Lower lobe of right lung (tissue), 2 donors: ENCODE measurements around the gene GAS7. TPM values are rescaled to one million over a fixed set of nuclear protein-coding genes. Genes with fewer than 3 reads are reported as not detected.
A peak's percentile ranks its signal among the peaks of the same experiment; 100 is the strongest.

Experiments used
- ATAC-seq, 2 donors: fragments of 200-7000 bp; cut with Tn5 transposase; one replicate each; pipeline ENCODE4 v1.9.1; 2020 to 2022; ENCODE audit warnings: mild to moderate bottlenecking in 2 of 2, moderate library complexity in 2 of 2
- DNase-seq: peaks from one replicate; pipeline ENCODE4 v3.0.0-alpha.2; 2020
- H3K27ac ChIP-seq: fragments of 200-600 bp; one replicate; pipeline ENCODE4 v1.8.0; 2022
- H3K27me3 ChIP-seq: fragments of 200-600 bp; one replicate; pipeline ENCODE4 v1.8.0; 2022; ENCODE audit warnings: low read depth
- H3K36me3 ChIP-seq: fragments of 200-600 bp; one replicate; pipeline ENCODE4 v1.8.0; 2022; ENCODE audit warnings: mild to moderate bottlenecking
- H3K4me1 ChIP-seq: fragments of 200-600 bp; one replicate; pipeline ENCODE4 v1.8.0; 2022
- H3K4me3 ChIP-seq: fragments of 200-600 bp; one replicate; pipeline ENCODE4 v1.8.0; 2022; ENCODE audit warnings: mild to moderate bottlenecking
- H3K9me3 ChIP-seq: fragments of 200-600 bp; one replicate; pipeline ENCODE4 v1.8.0; 2022
- intact Hi-C: fragments of 100-400 bp; cut with DNase I; formaldehyde crosslinking; loops from one replicate; pipeline ENCODE4 v1.11.0; 2022
- total RNA-seq: library from RNA; stranded (reverse); fragmentation: NEBNext Ultra II Directional; extraction: Animal tissue kit (Norgen Biotek cat#: 25700); gene quantifications from one replicate; pipeline ENCODE4 v1.2.1, GENCODE V29; 2021
- TF ChIP-seq, protein P1 (sequence below): fragments of 200-600 bp; IDR thresholded peaks from one replicate; pipeline ENCODE4 v1.8.0; 2022; ENCODE audit warnings: antibody characterized with exemption, mild to moderate bottlenecking
- donor health status: DM: no; HTN: yes; CAD: no; lungs with severe emphysema.

Gene GAS7
- total RNA-seq, 1 donor from 2014 or later, result 54.1 TPM

DNA sequence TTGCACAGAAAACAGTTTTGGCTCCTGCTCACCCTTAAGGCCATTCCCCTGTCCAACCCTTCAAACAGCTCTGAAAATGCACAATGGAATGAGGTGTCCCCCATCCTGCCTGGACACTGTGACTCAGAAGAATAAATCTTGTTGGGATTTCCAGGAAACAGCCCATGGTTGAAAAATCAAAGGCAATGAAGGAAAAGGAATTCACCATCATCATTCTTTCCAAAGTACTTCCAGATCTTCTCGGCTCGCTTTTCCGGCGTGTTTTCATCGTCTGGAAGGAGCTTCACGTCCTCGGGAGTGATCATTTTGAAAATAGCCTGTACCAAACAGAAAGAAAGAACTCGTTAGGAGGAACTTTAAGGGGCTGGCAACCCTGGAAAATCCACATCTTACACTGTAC, 297.6 kb downstream of the GAS7 start:
- DNase-seq (no peak), ATAC-seq (no peak)

DNA sequence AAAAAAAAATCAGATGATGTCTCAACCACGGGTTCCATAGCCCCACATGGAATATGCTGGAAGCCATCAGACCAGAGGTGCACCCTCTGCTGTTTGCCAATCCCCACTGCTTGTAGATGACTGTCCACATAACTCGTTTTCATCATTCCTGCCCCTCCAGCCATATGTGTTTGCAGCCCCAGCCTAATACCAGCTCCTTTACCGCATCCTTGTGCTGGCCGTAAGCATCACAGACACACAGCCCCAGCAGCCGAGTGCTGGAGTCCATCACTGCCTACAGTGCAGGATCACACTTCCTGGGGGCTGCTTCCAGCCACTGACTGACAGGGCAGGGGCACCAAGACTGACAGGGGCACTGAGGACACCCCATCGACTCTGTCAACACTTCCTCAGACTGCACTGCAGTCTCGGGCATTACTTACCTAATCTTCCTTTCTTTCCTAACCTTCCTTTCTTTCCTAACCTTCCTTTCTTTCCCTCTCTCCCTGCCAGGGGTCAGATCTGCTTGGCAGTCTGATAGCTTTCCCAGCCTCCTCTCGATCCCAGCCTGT, 298.3 kb downstream of the GAS7 start:
- Histone ChIP-seq H3K27me3 (peaks cover 3% of the 10 kb centered on the region), H3K36me3 (no peaks in the 10 kb centered on the region), H3K4me3 (no peak overlapping the region), H3K4me1 (peaks cover 6% of the 10 kb centered on the region), H3K27ac (peak overlapping the region; percentile 53), H3K9me3 (no peaks in the 10 kb centered on the region)
- no peak for ATAC-seq
- TF ChIP-seq, protein P1, sequence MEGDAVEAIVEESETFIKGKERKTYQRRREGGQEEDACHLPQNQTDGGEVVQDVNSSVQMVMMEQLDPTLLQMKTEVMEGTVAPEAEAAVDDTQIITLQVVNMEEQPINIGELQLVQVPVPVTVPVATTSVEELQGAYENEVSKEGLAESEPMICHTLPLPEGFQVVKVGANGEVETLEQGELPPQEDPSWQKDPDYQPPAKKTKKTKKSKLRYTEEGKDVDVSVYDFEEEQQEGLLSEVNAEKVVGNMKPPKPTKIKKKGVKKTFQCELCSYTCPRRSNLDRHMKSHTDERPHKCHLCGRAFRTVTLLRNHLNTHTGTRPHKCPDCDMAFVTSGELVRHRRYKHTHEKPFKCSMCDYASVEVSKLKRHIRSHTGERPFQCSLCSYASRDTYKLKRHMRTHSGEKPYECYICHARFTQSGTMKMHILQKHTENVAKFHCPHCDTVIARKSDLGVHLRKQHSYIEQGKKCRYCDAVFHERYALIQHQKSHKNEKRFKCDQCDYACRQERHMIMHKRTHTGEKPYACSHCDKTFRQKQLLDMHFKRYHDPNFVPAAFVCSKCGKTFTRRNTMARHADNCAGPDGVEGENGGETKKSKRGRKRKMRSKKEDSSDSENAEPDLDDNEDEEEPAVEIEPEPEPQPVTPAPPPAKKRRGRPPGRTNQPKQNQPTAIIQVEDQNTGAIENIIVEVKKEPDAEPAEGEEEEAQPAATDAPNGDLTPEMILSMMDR, result no peak
- no peak for DNase-seq
- intact Hi-C loops, result no loop called here

More for the DNA sequence above, 297.6 kb downstream of the GAS7 start:
- Histone ChIP-seq H3K36me3 (no peaks in the 10 kb centered on the region), H3K27me3 (peaks cover 5% of the 10 kb centered on the region), H3K4me1 (peaks cover 6% of the 10 kb centered on the region), H3K27ac (no peak overlapping the region), H3K4me3 (no peak overlapping the region), H3K9me3 (no peaks in the 10 kb centered on the region)
- TF ChIP-seq, protein P1, result no peak
- intact Hi-C loops, result no loop called here

DNA sequence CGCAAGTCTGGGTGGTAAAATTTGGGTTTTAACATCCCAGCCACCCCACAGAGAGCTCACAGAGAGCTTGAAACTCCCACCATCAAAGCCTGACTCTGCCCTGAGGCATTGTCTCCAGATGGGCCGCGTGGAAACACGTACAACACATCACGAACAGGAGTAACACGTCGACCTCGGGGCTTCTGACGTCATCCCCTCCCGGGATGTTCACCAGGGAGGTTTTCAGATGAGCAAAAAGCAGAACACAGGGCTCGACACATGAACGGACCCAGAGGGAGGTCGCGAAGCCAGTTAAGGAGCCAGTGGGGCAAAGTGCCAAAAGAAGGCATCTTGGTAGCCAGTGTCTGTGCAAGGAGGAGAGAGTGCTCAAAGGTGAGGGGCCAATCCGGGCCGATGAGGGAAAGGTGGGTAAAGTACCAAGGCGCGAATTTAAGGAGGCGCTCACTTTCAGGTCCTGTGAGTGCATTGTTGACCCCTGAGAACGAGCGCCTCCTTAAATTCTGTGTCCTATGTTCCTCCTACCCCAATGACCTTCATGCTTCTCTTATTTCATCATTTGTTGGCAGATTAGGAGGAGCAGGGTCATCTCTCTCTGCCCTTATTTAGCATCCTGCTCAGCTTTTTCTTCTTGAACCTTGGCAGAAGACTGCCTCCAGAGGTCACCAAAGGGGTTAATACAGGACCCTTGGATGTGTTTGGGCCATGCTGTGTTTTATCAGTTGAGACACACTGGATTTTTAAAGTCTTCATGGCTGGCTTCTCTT, 298.9 kb downstream of the GAS7 start:
- Histone ChIP-seq H3K4me3 (no peak overlapping the region), H3K36me3 (no peaks in the 10 kb centered on the region), H3K4me1 (peaks cover 6% of the 10 kb centered on the region), H3K27me3 (no peaks in the 10 kb centered on the region), H3K9me3 (no peaks in the 10 kb centered on the region), H3K27ac (no peak overlapping the region)
- DNase-seq (no peak), ATAC-seq (no peak)
- intact Hi-C loops, result no loop called here
- TF ChIP-seq, protein P1, result no peak

DNA sequence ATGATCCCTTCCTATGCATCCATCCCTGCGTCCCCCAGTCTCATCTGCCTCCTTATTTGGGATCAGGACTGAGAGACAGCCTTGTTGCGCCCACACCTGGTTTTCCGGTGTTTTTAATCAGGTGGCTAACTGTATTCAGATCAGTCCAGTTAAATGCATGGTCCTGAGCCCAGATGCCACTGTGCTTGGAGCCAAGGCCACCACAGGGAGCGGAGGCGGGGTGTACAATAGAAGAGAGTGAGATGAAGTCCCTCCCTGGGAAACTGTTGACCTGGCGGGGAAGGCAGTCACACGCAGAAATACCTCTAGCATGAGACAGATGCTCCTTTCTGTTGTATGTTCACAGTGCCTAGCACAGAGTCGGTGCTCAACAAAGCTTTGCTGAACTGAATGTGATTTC, 299.6 kb downstream of the GAS7 start:
- Histone ChIP-seq H3K27ac (no peak overlapping the region), H3K4me3 (no peak overlapping the region), H3K27me3 (no peaks in the 10 kb centered on the region), H3K36me3 (no peaks in the 10 kb centered on the region), H3K9me3 (no peaks in the 10 kb centered on the region), H3K4me1 (peaks cover 6% of the 10 kb centered on the region)
- no peak for ATAC-seq
- intact Hi-C loops, result no loop called here
- TF ChIP-seq, protein P1, result no peak
- DNase-seq, result no peak

DNA sequence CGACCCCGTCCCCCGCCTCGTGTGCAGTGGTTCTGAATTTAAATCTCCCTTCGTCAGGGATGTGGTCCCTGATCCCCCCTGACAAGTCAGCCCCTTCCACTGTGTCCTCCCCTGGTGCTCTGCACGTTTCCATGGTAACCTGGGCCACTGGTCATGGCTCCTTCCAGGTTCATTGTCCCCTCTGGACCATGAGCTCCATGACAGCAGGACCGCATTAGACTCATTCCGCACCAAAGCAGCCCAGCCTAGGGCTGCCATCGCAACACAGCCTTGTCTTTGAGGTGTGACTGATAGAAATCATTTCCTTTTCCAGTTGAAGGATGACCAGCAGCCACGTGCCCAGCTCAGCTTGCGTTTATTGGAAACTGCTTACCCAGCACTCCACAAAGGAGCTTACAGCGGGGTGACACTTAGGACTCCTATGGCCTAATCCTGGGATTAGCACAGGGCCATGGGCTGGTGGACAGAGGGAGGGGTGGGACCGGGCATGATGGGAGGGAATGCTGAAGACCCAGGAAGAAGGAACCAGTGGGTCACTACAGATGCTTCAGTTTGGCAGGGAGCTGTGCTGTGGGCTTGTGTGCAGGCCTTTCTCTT, 300.9 kb downstream of the GAS7 start:
- Histone ChIP-seq H3K27ac (no peak overlapping the region), H3K9me3 (no peaks in the 10 kb centered on the region), H3K27me3 (no peaks in the 10 kb centered on the region), H3K4me1 (peaks cover 6% of the 10 kb centered on the region), H3K36me3 (no peaks in the 10 kb centered on the region), H3K4me3 (no peak overlapping the region)
- no peak for ATAC-seq
- TF ChIP-seq, protein P1, result no peak
- no peak for DNase-seq
- intact Hi-C loops, result no loop called here
